NCI-H524 (cell line): Measurements from ENCODE around the gene GAK.
"Not testable (repeated sequence)": the region's sequence is repeated elsewhere in the genome, so short reads cannot be mapped to it uniquely, and the experiment has no call there.

Source experiments
- DNase-seq, 2 experiments: peaks; one replicate each; lab custom pipeline; 2025; lab: John Stamatoyannopoulos, UW

GAK gene

DNA sequence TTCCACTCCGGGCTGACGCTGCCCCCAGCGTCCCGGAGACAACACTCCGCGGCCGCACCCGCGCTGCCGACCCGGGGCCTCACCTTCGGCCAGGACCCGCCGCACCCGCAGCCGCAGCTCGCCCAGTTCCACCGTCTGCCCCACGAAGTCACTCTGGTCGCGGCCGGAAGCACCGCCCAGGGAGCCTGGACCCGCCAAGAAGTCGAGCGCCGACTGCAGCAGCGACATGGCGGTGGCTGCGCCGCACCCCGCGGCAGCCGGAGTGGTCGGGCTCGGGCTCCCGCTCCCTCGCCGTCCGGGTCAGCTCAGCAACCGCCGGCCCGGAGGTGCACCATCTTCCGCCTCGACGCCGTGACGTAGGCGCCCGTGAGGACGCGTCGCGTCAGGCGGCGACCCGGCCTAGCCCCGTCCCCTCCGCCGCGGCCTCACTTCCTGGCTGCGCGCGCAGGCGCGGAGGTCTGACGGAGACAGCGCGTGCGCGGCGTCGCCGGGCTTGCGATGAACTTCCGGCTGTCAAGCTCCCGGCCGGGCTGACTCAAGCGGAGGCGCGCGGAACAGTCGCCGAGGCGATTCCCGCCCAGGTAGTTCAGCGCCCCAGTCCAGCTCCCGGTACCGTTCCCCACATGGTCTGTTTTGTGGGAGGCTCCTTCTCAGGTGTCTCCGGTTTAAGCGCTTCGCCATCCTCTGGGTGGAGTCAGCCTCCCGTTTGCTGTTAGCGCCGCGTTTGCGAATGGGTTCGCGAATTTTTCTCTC, at the start of gene GAK, which contains the start of gene TMEM175:
Gene GAK (minus strand): TSS at position 357 of the 753 bp plus-strand sequence. CDS start 129 bp downstream, at position 228.
Gene TMEM175 (plus strand): TSS at position 501 of the 753 bp plus-strand sequence. CDS start 15,280 bp downstream, outside the sequence.
- peak; percentile 80 to 92 for DNase-seq

DNA sequence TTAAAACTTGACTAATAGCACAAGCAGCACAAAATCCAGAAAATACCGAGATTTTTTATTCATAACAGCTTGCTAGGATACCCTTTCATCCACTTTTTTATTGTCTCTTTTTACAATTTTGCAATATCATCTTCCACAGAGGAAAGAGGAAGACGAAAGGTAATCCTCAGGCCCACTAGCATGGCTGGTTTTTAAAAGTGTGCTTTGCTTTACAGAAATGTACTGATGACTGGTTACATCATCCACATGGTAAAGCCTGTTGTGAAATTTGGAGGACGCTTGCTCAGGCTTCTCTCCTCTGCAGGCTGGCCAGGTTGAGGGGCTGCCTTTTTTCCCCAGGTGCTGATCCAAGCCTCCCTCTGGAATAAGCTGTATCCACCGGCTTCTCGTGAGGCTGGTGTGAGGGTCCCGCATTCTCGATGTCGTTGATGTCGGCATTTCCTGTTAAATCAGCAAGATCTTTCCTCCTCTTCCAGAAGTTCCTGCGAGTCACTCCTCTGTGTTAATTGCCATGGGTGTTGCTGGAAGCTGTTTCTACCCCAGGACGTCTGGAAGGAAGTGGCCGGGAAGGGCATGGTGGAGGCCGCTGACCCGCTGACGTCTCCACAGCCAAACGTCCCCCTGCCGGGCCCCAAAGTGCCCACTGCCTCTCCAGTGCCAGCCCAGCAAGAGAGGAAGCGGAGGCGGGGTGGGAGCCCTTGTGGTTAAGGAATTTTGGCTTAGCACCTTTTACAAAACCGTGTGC, 47.0 kb upstream of the GAK start:
- DNase-seq: no peak

DNA sequence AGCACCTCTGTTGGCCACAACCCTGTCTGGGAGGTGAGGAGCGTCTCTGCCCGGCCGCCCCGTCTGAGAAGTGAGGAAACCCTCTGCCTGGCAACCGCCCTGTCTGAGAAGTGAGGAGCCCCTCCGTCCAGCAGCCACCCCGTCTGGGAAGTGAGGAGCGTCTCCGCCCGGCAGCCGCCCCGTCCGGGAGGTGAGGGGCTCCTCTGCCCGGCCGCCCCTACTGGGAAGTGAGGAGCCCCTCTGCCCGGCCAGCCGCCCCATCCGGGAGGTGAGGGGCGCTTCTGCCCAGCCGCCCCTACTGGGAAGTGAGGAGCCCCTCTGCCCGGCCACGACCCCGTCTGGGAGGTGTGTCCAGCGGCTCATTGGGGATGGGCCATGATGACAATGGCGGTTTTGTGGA, 43.9 kb upstream of the GAK start:
- not testable (repeated sequence) for DNase-seq

DNA sequence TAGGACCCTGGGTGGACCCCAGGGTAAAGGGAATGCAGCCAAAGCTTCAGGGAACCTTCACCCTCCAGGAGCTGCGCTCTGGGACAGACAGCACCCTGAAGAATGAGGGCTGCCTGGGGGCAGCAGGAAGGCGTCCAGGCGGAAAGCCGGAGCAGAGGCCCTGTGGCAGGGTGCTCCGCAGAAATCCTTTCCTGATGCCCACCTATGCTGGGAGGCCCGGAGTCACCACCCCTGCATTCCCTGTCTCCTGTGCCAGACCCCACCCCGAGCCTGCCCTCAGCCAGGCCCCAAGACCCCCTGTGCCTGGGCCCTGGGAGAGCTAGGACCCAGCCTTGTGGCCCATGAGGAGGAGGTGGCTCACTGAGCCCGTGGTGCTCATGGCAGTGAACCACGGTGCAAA, 42.6 kb upstream of the GAK start:
- DNase-seq: no peak

DNA sequence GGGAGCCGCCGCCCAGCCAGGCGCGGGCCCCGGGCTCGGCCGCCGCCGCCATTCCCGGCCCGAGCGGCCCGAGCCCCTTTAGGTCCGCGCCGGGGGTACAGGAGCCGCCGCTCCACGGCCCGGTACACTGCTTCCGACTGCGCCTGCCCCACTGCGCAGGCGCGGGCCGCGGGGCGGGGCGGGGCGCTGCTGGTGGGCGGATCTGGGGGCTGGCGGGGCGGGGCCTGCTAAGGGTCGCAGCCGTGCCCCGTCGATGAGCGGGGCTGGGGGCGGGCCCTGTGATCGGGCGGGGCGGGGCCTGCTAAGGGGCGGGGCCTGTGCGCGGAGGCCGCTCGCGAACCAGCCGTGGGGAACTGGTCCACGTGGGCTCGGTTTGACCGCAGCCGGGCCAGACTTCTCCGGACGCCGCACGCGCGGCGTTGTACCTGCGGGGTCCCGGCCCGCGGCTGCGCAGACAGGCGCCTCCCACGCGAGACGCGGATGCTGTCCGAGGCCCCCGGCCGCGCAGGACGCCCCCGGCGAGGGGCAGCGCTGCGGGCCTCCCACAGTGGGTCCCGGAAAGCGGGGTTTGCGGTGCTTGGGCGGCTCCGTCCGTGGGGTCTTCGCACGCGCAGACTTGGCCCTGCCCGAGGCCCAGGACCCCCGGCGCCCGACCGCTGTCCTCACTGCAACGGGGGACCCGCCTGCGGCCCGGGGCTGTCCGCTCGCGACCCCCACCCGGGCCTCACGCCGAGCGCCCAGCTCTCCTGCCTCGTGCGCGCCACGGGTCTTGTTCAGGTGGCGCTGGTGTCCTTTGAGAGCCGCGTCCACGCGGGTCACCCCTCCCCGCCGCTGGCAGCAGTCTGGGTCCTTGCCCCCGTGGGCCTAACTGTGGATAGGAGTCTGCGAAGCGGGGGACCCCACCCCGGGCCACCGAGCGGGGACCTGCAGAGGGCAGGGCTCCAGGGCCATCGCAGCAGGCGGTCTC, 41.6 kb upstream of the GAK start, which contains the start of gene DGKQ:
Gene DGKQ (minus strand): TSS at position 139 of the 967 bp plus-strand sequence. CDS start 87 bp downstream, at position 52.
- DNase-seq: peak in 1 of 2 experiments; percentile 47

DNA sequence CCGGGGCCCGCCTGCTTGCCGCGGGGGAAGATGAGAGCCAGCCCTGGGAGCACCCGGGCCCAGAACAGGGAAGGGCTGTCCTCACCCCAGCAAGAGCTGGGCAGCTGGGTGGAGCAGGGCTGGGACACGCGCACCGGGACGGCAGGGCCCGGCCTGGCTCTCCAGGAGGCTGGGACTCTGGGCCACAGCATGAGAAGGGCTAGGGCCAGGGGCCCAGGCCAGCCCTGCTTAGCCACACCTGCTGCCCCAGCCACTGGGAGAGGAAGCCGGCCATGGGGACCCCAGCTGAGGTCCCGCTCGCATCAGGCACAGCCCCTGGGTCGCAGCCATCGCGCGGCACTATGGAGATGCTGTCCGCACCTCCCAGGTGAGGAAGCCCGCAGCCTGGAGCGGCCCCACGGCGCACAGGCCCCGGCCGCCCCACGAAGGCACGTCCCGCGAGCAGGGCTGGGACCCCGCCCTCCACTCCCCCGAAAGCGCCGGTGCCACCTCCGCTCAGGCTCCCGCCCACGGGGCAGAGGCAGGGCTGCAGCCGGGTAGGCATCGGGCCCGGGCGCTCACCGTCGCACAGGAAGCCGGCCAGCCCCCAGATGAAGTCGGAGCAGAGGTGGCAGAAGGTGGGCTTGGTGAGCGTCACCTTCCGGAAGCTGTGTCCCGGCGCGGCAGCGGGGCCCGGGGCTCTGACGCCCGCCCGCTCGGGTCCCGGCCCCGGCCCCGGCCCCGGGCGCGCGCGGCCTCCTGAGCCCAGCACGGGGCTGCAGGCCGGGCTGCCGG, 40.7 kb upstream of the GAK start:
- DNase-seq: no peak

DNA sequence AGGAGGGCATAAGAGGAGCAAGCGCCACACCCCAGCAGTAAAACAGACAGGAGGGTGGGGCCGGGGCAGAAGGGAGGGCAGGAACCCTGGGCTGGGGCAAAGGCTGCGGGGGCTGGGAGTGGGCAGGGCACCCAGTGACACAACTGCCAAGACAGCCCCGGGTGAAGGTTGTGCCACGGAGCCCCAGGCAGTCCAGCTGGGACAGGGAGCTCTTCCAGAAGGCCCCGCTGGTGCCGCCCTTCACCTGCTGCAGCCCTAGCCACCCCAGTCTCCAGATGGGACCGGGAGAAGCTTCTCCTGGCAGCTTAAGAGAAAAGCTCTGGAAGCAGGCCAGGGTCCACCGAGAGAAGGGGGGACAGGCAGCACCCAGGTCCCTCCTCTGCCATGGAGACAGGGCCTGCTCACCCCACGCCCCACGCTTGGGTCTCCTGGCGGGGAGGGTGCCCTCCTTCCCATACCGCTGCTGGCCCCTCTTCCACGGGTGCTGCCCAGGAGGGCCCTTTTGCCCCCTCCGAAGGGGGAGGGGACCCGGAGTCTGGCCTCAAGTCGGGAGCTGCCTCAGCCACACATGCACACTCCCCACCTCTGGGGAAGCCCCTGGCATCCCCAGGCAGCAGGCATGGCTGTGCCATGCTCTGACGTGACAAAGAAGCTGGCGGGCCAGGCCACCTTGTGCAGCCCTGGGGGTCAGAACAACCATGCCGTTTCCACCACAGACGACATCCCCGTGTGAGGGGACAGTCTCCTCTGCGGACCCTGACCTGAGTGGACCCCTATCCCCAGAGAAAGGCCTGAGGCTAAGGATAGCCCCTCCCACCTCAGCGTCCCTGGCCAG, 39.8 kb upstream of the GAK start:
- DNase-seq: peak; percentile 18 to 56

DNA sequence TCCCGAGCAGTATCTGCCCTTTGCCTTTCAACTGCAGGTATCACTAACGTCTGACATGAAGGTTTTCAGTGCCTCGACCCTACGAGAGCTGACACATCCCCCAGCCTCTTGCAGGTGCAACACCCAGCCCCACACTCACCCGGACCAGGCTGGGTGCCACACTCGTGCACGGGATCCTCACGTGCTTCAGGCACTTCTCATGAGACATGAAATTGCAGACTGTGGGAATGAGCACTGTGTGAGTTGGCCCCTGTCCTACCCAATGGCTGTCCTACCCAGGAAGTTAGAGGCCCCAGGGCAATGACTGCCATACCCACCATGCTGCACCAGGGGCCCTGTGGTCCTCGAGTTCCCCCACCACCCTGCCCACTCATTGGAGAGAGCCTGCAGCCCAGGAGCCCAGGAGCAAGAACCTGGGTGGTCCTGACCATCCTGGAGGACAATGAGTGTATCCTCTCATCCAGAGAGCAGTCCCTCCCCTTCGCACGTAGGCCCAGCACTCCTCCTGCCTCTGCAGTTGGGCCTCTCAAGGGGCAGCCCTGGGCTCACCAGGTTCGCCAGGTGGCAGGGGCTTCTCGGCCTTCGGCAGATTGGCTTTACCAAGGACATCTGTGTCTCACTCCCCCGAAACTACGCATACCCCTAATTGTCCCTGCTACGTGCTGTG, 38.9 kb upstream of the GAK start:
- no peak for DNase-seq

DNA sequence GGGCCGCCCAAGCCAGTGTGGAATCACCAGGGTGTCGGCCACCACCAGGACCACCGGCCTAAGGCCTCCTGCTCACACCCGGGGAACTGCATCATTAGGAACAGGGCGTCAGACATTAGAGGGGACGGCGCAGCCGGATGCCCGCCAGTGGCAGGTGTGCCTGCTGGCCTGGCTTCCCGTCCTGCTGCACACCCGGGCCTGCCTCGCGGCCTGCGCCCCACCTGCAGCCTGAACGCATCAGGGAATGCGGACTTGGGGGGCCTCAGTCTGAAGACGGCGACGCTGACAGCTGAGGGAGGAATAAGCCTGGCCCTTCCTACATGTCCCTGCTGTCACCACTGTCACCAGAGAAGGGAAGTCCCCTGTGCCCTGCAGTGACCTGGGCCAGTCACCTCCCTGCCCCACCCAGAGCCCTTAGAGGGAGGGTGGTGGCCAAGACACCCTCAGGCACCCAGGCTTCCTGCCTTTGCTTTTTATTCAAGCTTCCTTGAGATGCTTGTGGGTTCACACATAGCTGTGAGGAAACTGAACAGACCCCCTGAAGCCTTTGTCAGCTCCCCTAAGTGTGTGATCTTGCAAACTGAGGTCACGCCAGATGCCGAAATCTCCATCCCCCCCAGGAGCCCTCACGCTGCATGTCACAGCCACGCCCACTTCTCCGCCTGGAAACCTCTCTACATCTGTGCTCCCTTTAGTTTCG, 38.1 kb upstream of the GAK start:
- no peak for DNase-seq

DNA sequence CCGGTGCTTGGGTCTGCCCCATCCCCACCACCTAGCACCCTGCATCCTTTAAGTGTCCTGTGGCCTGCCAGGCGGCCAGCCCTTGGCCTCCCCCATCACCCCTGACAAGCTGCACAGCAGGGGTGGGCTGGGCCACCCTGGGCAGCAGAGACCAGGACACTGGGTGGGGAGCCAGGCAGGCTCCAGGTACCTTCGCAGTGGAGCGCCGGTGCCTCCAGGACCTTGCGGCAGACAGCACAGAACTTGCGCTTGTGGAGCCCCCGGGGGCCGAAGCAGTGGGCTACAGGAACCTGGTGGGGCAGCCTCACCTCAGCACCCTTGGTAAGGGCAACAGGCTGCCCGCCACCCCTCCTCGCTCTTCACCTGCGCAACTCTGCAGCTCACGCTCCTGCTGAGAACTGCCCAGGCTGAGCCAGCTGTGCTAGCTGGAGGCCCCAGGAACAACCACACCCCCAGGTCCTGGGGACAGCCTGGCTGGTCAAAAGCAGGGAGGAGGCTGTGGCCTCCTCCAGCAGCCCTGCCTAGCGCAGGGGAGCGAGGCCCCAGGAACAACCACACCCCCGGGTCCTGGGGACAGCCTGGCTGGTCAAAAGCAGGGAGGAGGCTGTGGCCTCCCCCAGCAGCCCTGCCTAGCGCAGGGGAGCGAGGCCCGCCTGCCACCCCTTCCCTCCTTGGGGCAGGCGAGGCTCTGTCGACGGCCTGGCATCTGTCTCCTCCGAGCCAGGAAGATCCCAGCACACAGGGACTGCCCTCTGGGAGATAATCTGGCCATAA, 36.7 kb upstream of the GAK start:
- no peak for DNase-seq

DNA sequence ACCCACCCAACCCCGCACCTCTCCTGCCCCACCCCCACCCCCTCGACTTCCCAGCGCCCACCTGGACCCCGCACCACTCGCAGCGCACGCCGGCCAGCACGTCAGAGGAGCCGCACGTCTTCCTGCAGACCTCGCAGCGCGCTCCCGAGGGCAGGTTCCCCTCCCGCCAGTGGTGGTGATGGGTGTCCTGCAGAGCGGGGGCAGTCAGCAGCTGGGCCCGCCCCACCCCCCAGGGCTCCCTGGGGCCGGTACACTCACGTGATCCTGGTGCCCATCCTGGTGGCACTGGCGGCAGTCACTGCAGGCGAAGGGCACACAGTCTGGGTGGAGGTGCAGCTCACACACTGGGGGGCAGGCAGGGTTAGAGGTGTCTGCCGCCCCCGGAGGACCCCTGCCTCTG, 36.1 kb upstream of the GAK start:
- DNase-seq: no peak

DNA sequence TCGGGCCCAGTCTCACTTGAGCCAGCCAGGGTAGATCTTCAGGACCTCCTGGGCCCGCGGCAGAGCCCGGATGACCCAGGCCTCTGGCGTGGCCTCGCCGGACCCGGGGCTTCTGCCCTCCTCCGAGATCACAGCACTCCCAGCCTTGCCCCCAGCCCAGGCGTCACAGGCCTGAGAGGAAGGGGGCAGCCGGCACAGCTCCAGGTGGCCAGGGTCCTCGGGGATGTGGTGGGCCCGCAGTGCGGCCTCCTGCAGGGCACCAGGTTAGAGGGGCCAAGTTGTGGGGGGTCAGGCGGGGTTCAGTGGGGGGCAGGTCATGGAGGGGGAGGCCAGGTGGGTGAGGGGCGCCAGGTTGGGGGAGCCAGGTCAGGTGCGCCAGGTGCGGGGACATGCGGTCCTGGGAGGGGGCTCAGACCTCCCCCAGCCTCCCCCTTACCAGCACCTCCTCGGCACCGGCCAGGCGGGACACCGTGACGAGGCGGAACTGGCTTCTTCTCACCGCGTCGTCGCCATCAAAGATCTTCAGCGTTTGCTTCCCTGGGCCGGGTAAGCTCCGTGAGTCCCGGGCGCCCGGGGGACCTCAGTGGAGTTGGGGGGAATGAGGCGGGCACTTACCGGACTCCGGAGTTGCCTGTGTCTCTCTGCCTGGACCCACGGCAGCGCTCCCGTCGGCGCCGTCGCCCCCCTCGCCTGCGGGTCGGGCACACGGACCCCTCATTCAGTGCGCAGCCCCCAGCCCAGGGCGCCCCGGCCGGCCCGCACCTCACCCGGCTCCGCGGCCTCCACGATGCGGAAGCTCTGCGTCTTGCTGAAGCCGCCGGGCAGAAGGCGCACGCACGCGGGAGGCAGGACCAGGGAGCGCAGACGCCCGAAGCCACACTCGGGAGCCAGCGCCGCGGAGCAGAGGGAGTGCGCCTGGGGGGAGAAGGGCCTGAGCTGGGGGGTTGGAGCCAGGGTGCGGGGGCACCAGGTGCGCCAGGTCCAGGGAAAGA, 35.3 kb upstream of the GAK start:
- no peak for DNase-seq

DNA sequence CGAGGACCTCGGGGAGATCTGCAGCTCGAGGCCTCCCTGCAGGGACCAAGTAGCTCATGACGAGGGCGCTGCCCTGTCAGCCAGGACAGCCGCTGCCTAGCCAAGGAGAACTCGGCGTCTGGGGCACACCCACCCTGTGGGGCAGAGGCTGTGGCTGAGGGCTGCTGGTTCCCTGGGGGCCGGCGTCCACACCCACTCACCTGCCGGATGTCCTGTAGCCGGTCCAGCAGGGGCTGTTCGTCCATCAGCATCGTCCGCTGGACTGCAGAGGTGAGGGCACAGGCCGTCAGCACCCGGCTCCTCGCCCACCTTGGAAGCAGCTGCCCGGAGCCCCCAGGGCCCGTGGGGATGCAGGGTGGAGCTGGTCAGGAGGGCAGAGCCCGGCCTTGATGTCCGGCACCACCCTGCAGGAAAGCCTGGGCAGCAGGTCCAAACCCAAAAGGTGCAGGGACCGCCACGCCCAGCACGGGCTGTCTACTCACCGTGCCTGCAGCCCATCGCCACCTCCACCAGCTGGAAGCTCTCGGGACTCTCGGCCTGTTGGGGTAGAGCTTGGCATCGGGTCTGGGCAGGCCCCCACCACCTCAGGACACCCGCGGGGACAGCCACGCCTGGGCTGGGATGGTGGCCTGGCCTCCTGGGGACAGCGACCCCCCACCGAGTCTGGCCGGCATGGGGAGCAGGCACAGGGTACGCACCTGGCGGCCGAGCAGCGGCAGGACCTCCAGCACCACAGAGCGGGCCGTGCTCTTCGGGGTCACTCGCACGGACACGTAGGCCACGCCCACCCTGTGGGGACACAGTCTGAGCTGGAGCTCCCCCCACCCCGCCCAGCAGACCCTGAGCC, 34.4 kb upstream of the GAK start:
- DNase-seq: no peak

DNA sequence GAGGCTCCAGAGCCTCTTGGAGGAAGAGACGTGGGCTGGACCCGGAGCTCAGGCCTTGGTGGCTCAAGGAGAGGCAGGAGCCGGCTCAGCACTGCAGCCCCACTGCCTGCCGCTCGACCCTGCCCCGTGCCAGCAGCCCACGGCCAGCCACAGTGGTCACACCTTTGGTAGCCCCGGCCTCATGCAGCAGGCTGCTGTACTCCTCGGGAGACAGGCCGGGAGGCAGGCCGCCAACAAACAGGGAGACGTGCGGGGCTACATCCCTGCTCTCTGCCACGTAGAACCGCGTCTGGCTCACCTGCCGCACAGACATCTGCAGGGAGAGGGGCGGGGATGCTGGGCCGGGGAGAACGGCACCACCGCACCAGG, 33.6 kb upstream of the GAK start:
- no peak for DNase-seq

DNA sequence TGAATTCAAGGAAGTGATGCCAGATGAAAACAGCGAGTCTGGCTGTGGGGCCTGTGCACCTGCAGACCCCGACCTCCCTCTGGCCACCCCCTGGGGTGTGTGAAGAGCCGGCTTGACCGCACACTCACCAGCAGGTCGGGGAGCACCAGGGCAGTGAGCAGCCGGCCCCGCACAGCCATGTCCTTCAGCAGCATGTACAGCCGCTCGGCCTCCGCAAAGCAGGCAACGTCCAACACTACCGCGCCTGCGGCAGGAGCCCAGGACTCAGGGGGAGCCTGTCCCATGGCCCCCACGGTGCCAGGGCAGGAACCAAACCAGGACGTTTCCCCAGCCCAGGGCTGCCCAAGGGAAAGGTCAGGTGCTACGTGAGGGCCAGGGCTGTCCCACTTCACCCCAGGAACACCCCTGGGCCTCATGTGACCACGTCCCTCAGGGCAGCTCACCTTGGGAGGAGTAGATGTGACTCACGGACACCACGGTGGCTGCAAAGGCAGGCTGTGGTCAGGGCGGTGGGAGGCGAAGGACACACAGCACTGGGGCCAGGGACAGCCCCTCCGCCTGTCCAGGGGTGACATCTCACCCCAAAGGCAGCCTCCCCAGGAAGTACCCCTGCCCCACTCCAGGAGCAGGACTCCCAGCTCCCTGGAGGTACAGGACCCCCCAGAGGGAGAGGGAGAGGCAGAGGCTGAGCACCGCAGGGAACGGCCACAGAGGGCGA, 33.1 kb upstream of the GAK start:
- no peak for DNase-seq
